ENCODE results near the gene SRGN.

Gene SRGN

DNA sequence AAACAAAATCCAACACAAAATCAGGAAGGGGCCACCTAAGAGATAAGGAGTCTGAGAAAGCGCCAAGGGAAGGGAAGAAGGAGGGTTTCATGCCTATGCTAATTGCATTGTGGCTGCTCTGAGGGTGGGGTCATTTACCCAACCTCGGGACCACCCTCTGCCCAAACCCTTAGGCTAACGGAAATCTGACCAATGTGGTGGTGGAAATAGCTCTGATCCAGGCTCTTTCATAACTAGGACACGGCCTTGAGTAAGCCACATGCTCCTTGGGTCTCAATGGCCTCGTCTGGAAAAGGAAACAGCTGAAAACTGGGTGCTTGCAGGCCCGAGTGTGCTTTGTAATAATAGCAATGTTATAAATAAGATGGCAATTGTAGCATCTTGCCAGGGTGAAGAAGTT is 14.9 kb upstream of the SRGN start:
- Histone ChIP-seq H3K27me3 (ENCODE audit: control insufficient read depth, insufficient read depth, low read length, poor library complexity, severe bottlenecking) (no peaks in the 10 kb centered on the region), H3K9me3 (ENCODE audit: control insufficient read depth, low read length) (no peaks in the 10 kb centered on the region), H3K4me1 (ENCODE audit: control insufficient read depth, insufficient read depth, low read length) (peaks cover 3% of the 10 kb centered on the region), H3K27ac (ENCODE audit: insufficient read depth, low read depth, low read length, poor library complexity, severe bottlenecking) (no peak overlapping the region), H3K36me3 (ENCODE audit: control insufficient read depth, insufficient read depth, low read length) (no peaks in the 10 kb centered on the region), H3K4me3 (ENCODE audit: insufficient read depth, low read depth, low read length) (no peak overlapping the region)
- 75 to 79% methylated on average over 6 of the region's 6 CpGs for WGBS, 2 experiments

DNA sequence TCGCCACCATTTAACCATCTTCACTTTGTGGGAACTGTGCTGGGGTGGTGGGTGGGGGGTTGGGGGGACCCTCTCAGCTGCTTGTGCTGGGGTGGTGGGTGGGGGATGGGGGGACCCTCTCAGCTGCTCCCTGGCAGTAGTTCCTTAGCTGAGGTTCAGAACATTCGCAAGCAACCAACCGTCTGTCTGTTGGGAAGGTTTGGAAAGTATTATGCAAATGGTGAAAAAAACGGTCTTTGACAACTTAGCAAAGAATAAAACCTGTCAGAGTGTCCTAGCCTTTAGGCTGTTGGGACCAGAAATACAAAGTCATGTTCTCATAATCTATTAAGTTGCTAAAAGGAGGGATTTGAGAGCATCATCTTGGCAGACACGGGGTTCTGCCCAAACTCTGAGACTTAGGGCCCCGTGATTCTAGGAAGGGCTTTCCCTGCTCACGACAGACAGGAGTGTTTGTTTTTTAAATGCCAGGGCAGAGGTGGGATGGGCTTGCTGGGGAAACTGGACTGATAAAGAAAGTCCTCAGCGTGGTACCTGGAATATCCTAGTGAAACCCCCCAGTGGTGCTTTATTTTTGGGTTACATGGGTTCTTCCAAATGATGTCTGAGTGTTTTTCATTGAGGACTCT is 14.1 kb upstream of the SRGN start:
- WGBS, 2 experiments, result 79 to 85% methylated on average over 7 of the region's 8 CpGs

DNA sequence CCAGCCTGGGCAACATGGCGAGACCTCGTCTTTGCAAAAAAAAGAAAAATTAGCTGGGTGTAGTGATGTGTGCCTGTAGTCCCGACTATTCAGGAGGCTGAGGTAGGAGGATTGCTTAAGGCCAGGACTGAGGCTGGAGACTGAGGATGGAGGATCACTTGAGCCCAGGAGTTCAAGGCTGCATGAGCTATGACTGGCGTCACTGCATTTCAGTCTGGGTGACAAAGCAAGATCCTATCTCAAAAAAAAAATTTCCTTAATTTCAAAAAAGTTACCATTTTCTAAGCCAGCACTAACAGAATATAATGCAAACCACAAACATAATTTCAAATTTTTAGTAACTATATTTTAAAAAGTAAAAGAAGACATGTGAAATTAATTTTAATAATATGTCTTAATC is 13.4 kb upstream of the SRGN start:
- no peaks in the 10 kb centered on the region for H3K36me3 ChIP-seq (ENCODE audit: control insufficient read depth, insufficient read depth, low read length)
- no peak overlapping the region for H3K4me3 ChIP-seq (ENCODE audit: insufficient read depth, low read depth, low read length)
- 92% methylated on average over 4 of the region's 4 CpGs for WGBS, 2 experiments
- peaks cover under 1% of the 10 kb centered on the region for H3K4me1 ChIP-seq (ENCODE audit: control insufficient read depth, insufficient read depth, low read length)
- no peak overlapping the region for H3K27ac ChIP-seq (ENCODE audit: insufficient read depth, low read depth, low read length, poor library complexity, severe bottlenecking)
- H3K27me3 ChIP-seq (ENCODE audit: control insufficient read depth, insufficient read depth, low read length, poor library complexity, severe bottlenecking), result no peaks in the 10 kb centered on the region
- no peaks in the 10 kb centered on the region for H3K9me3 ChIP-seq (ENCODE audit: control insufficient read depth, low read length)

More for the DNA sequence above, 14.1 kb upstream of the SRGN start:
- H3K27ac ChIP-seq (ENCODE audit: insufficient read depth, low read depth, low read length, poor library complexity, severe bottlenecking), result no peak overlapping the region
- H3K27me3 ChIP-seq (ENCODE audit: control insufficient read depth, insufficient read depth, low read length, poor library complexity, severe bottlenecking), result no peaks in the 10 kb centered on the region
- no peaks in the 10 kb centered on the region for H3K9me3 ChIP-seq (ENCODE audit: control insufficient read depth, low read length)
- H3K4me3 ChIP-seq (ENCODE audit: insufficient read depth, low read depth, low read length), result no peak overlapping the region
- H3K4me1 ChIP-seq (ENCODE audit: control insufficient read depth, insufficient read depth, low read length), result peaks cover 3% of the 10 kb centered on the region
- H3K36me3 ChIP-seq (ENCODE audit: control insufficient read depth, insufficient read depth, low read length), result no peaks in the 10 kb centered on the region

GRCh38 chr10:69075431-69075830 is 12.5 kb upstream of the SRGN start:
- H3K27me3 ChIP-seq (ENCODE audit: control insufficient read depth, insufficient read depth, low read length, poor library complexity, severe bottlenecking), result no peaks in the 10 kb centered on the region
- no peaks in the 10 kb centered on the region for H3K4me1 ChIP-seq (ENCODE audit: control insufficient read depth, insufficient read depth, low read length)
- no peaks in the 10 kb centered on the region for H3K9me3 ChIP-seq (ENCODE audit: control insufficient read depth, low read length)
- H3K4me3 ChIP-seq (ENCODE audit: insufficient read depth, low read depth, low read length), result no peak overlapping the region
- WGBS, 2 experiments, result 88 to 93% methylated on average over 3 to 4 of the region's 4 CpGs
- H3K27ac ChIP-seq (ENCODE audit: insufficient read depth, low read depth, low read length, poor library complexity, severe bottlenecking), result no peak overlapping the region
- no peaks in the 10 kb centered on the region for H3K36me3 ChIP-seq (ENCODE audit: control insufficient read depth, insufficient read depth, low read length)

DNA sequence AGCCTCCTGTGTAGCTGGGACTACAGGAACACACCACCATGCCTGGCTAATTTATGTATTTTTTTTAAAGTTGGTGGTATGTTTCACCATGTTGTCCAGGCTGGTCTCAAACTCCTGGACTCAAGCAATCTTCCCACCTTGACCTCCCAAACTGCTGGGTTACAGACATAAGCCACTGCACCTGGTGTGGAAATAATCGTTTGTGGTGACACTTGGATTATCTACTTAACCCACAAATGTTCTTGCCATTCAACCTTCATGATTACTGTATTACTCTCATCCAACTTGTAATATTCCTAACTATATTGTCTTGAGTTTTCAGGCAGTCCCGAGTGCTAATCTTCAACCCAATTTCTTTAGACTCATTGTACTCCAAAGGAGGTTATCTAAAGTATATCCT is 9.6 kb upstream of the SRGN start:
- no peak overlapping the region for H3K27ac ChIP-seq (ENCODE audit: insufficient read depth, low read depth, low read length, poor library complexity, severe bottlenecking)
- H3K27me3 ChIP-seq (ENCODE audit: control insufficient read depth, insufficient read depth, low read length, poor library complexity, severe bottlenecking), result no peaks in the 10 kb centered on the region
- no peaks in the 10 kb centered on the region for H3K4me1 ChIP-seq (ENCODE audit: control insufficient read depth, insufficient read depth, low read length)
- no peak overlapping the region for H3K4me3 ChIP-seq (ENCODE audit: insufficient read depth, low read depth, low read length)
- 83 to 96% methylated on average over 1 to 2 of the region's 2 CpGs for WGBS, 2 experiments
- no peaks in the 10 kb centered on the region for H3K9me3 ChIP-seq (ENCODE audit: control insufficient read depth, low read length)
- H3K36me3 ChIP-seq (ENCODE audit: control insufficient read depth, insufficient read depth, low read length), result no peaks in the 10 kb centered on the region

- Histone ChIP-seq H3K9me3 (ENCODE audit: control insufficient read depth, low read length) (no peaks in the 10 kb centered on the region), H3K4me1 (ENCODE audit: control insufficient read depth, insufficient read depth, low read length) (no peaks in the 10 kb centered on the region), H3K27ac (ENCODE audit: insufficient read depth, low read depth, low read length, poor library complexity, severe bottlenecking) (no peak overlapping the region), H3K4me3 (ENCODE audit: insufficient read depth, low read depth, low read length) (no peak overlapping the region), H3K27me3 (ENCODE audit: control insufficient read depth, insufficient read depth, low read length, poor library complexity, severe bottlenecking) (no peaks in the 10 kb centered on the region), H3K36me3 (ENCODE audit: control insufficient read depth, insufficient read depth, low read length) (no peaks in the 10 kb centered on the region)
- 89 to 95% methylated on average over 3 of the region's 4 CpGs for WGBS, 2 experiments
These were observed 7.7 kb upstream of the SRGN start for GRCh38 chr10:69080226-69080625.

DNA sequence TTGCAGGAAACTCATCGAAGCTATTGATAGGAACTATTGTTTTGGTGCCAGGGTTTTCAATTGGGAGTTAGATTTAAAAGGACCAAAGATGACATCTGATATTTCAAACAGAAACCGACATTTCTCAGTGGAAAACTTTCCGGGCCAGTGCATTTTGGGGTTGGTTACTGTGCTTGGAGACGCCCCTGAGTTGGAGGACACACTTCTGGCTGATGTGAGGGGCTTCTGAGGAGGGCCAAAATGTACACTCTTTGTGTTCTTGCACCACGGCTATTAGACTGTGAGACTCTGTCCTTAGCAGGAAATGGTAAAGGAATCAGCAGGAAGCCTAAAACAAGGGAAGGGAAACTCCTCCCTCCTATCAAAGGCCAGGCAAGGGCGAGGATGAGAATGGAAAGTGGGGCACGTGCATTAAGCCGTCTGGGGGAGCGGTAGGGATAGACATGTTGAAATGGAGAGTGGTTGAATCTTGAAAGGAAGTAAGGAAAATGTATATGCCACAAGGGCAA is 1.8 kb upstream of the SRGN start:
- H3K4me1 ChIP-seq (ENCODE audit: control insufficient read depth, insufficient read depth, low read length), result no peaks in the 10 kb centered on the region
- no peaks in the 10 kb centered on the region for H3K27me3 ChIP-seq (ENCODE audit: control insufficient read depth, insufficient read depth, low read length, poor library complexity, severe bottlenecking)
- H3K36me3 ChIP-seq (ENCODE audit: control insufficient read depth, insufficient read depth, low read length), result no peaks in the 10 kb centered on the region
- 45 to 48% methylated on average over 9 of the region's 9 CpGs for WGBS, 2 experiments
- H3K9me3 ChIP-seq (ENCODE audit: control insufficient read depth, low read length), result no peaks in the 10 kb centered on the region
- H3K4me3 ChIP-seq (ENCODE audit: insufficient read depth, low read depth, low read length), result no peak overlapping the region
- H3K27ac ChIP-seq (ENCODE audit: insufficient read depth, low read depth, low read length, poor library complexity, severe bottlenecking), result no peak overlapping the region

- H3K27ac ChIP-seq (ENCODE audit: insufficient read depth, low read depth, low read length, poor library complexity, severe bottlenecking), result no peak overlapping the region
These were observed 517 bp downstream of the SRGN start for GRCh38 chr10:69088471-69088769.

GRCh38 chr10:69088801-69089501 is 1.0 kb downstream of the SRGN start:
- WGBS, 2 experiments, result 89% methylated on average over 8 to 10 of the region's 10 CpGs
- no peaks in the 10 kb centered on the region for H3K27me3 ChIP-seq (ENCODE audit: control insufficient read depth, insufficient read depth, low read length, poor library complexity, severe bottlenecking)

More at GRCh38 chr10:69088471-69088769, 517 bp downstream of the SRGN start:
- H3K4me1 ChIP-seq (ENCODE audit: control insufficient read depth, insufficient read depth, low read length), result no peaks in the 10 kb centered on the region
- H3K27me3 ChIP-seq (ENCODE audit: control insufficient read depth, insufficient read depth, low read length, poor library complexity, severe bottlenecking), result no peaks in the 10 kb centered on the region
- 95 to 100% methylated on average over 2 to 3 of the region's 3 CpGs for WGBS, 2 experiments
- no peak overlapping the region for H3K4me3 ChIP-seq (ENCODE audit: insufficient read depth, low read depth, low read length)
- H3K36me3 ChIP-seq (ENCODE audit: control insufficient read depth, insufficient read depth, low read length), result no peaks in the 10 kb centered on the region
- no peaks in the 10 kb centered on the region for H3K9me3 ChIP-seq (ENCODE audit: control insufficient read depth, low read length)

GRCh38 chr10:69089638-69090599 is 2.0 kb downstream of the SRGN start:
- H3K4me3 ChIP-seq (ENCODE audit: insufficient read depth, low read depth, low read length), result no peak overlapping the region
- H3K4me1 ChIP-seq (ENCODE audit: control insufficient read depth, insufficient read depth, low read length), result no peaks in the 10 kb centered on the region
- H3K27me3 ChIP-seq (ENCODE audit: control insufficient read depth, insufficient read depth, low read length, poor library complexity, severe bottlenecking), result no peaks in the 10 kb centered on the region
- H3K9me3 ChIP-seq (ENCODE audit: control insufficient read depth, low read length), result no peaks in the 10 kb centered on the region
- WGBS, 2 experiments, result 83 to 84% methylated on average over 16 of the region's 16 CpGs
- no peaks in the 10 kb centered on the region for H3K36me3 ChIP-seq (ENCODE audit: control insufficient read depth, insufficient read depth, low read length)
- no peak overlapping the region for H3K27ac ChIP-seq (ENCODE audit: insufficient read depth, low read depth, low read length, poor library complexity, severe bottlenecking)

More at GRCh38 chr10:69088801-69089501, 1.0 kb downstream of the SRGN start:
- Histone ChIP-seq H3K9me3 (ENCODE audit: control insufficient read depth, low read length) (no peaks in the 10 kb centered on the region), H3K36me3 (ENCODE audit: control insufficient read depth, insufficient read depth, low read length) (no peaks in the 10 kb centered on the region), H3K4me3 (ENCODE audit: insufficient read depth, low read depth, low read length) (no peak overlapping the region), H3K4me1 (ENCODE audit: control insufficient read depth, insufficient read depth, low read length) (no peaks in the 10 kb centered on the region), H3K27ac (ENCODE audit: insufficient read depth, low read depth, low read length, poor library complexity, severe bottlenecking) (no peak overlapping the region)
